Stimulated activated CD4-positive, alpha-beta T cell treated with anti-CD3 and anti-CD28 coated beads, Interleukin-15, amount 100 ng/mL, for 48 hours (primary cell): Measurements from ENCODE around the gene COPB2.

Experiments used
- DNase-seq, 2 donors: peaks; one replicate each; pipeline ENCODE4 v3.0.0-alpha.2; 2020; ENCODE audit warnings: low read depth in 2 of 2

Gene COPB2

GRCh38 chr3:139327861-139328260 lies 61.6 kb downstream of the COPB2 start:
- no peak for DNase-seq

- no peak for DNase-seq
Observed at GRCh38 chr3:139327231-139327630, 62.2 kb downstream of the COPB2 start.

GRCh38 chr3:139326707-139327106 lies 62.7 kb downstream of the COPB2 start:
- DNase-seq = no peak

GRCh38 chr3:139326131-139326530 lies 63.3 kb downstream of the COPB2 start:
- DNase-seq = no peak

- DNase-seq = no peak
Observed at GRCh38 chr3:139325551-139325950, 63.9 kb downstream of the COPB2 start.

- DNase-seq = no peak
Observed at GRCh38 chr3:139324456-139324855, 65.0 kb downstream of the COPB2 start.

GRCh38 chr3:139323146-139323545 lies 66.3 kb downstream of the COPB2 start:
- no peak for DNase-seq

- DNase-seq = no peak
Observed at GRCh38 chr3:139322346-139322745, 67.1 kb downstream of the COPB2 start.

- DNase-seq = no peak
Observed at GRCh38 chr3:139320551-139321309, 68.7 kb downstream of the COPB2 start.

- no peak for DNase-seq
Observed at GRCh38 chr3:139319428-139320402, 69.7 kb downstream of the COPB2 start.

- DNase-seq = no peak
Observed at GRCh38 chr3:139318826-139319225, 70.6 kb downstream of the COPB2 start.

GRCh38 chr3:139318431-139318816 lies 71.0 kb downstream of the COPB2 start:
- DNase-seq = no peak

GRCh38 chr3:139317660-139318430 lies 71.6 kb downstream of the COPB2 start:
- DNase-seq = no peak

- DNase-seq = no peak
Observed at GRCh38 chr3:139317215-139317614, 72.2 kb downstream of the COPB2 start.

- no peak for DNase-seq
Observed at GRCh38 chr3:139313921-139314320, 75.5 kb downstream of the COPB2 start.

- DNase-seq = no peak
Observed at GRCh38 chr3:139312959-139313358, 76.5 kb downstream of the COPB2 start.

- no peak for DNase-seq
Observed at GRCh38 chr3:139312416-139312815, 77.0 kb downstream of the COPB2 start.

GRCh38 chr3:139311557-139311956 lies 77.9 kb downstream of the COPB2 start:
- DNase-seq = no peak

GRCh38 chr3:139310474-139310933 lies 78.9 kb downstream of the COPB2 start:
- no peak for DNase-seq

- DNase-seq = no peak
Observed at GRCh38 chr3:139309880-139310279, 79.6 kb downstream of the COPB2 start.

GRCh38 chr3:139309061-139309591 lies 80.3 kb downstream of the COPB2 start:
- no peak for DNase-seq

GRCh38 chr3:139308560-139308959 lies 80.9 kb downstream of the COPB2 start:
- DNase-seq = no peak
